A673 (cell line): ENCODE measurements around the gene DNMT3A. TPM values are rescaled to one million over a fixed set of nuclear protein-coding genes. Genes with fewer than 3 reads are reported as not detected.

Source experiments
- BruUV-seq: library from RNA; stranded (reverse); fragments of 400-500 nt; replicated peaks from 2 replicates; lab custom pipeline; 2021; lab: Mats Ljungman, UMichigan
- CTCF ChIA-PET: fragments of 300-600 bp; sonication (Branson Sonifier 250); formaldehyde crosslinking; loops from one replicate; lab custom pipeline; 2022; ENCODE audit warnings: antibody characterized with exemption; lab: Charles Lee
- POLR2A ChIA-PET: fragments of 300-600 bp; sonication (Branson Sonifier 250); formaldehyde crosslinking; loops from one replicate; lab custom pipeline; 2022; ENCODE audit warnings: antibody characterized with exemption; ENCODE audit not compliant: low non-redundant PET; lab: Charles Lee
- DNase-seq: peaks from one replicate; pipeline ENCODE4 v3.0.0-alpha.2; 2015; ENCODE audit warnings: low spot score
- H3K27ac ChIP-seq: fragments of 200-600 bp; sonication (generic); 2 replicates; pipeline ENCODE4 v1.5.1; 2016; ENCODE audit warnings: mixed run types, low read depth, mild to moderate bottlenecking, mixed read lengths, antibody characterized with exemption, low read length; ENCODE audit not compliant: poor library complexity, severe bottlenecking
- H3K27me3 ChIP-seq: fragments of 200-600 bp; sonication (generic); replicated peaks from 2 replicates; pipeline ENCODE4 v1.6.1; 2017; ENCODE audit warnings: mixed run types, low read depth, mild to moderate bottlenecking, mixed read lengths, antibody characterized with exemption, low read length; ENCODE audit not compliant: insufficient read depth, poor library complexity
- H3K36me3 ChIP-seq: fragments of 200-600 bp; sonication (generic); 2 replicates; pipeline ENCODE4 v1.6.1; 2016; ENCODE audit warnings: mixed run types, mild to moderate bottlenecking, mixed read lengths, antibody characterized with exemption, low read length; ENCODE audit not compliant: insufficient read depth, poor library complexity, severe bottlenecking
- H3K4me1 ChIP-seq: fragments of 200-600 bp; sonication (generic); 2 replicates; pipeline ENCODE4 v1.6.1; 2017; ENCODE audit warnings: mixed run types, mild to moderate bottlenecking, mixed read lengths, antibody characterized with exemption, low read length; ENCODE audit not compliant: insufficient read depth, poor library complexity, severe bottlenecking
- H3K4me3 ChIP-seq: fragments of 200-600 bp; sonication (generic); 2 replicates; pipeline ENCODE4 v1.5.1; 2016; ENCODE audit warnings: low read depth, mixed run types, mild to moderate bottlenecking, mixed read lengths, low read length; ENCODE audit not compliant: poor library complexity, severe bottlenecking
- H3K9me3 ChIP-seq: fragments of 200-600 bp; sonication (generic); 2 replicates; pipeline ENCODE4 v1.6.1; 2016; ENCODE audit warnings: mixed run types, low read depth, mild to moderate bottlenecking, mixed read lengths, antibody characterized with exemption, low read length; ENCODE audit not compliant: poor library complexity, severe bottlenecking
- CTCF ChIP-seq: fragments of 300-800, 200-600 bp; sonication (generic); conservative IDR thresholded peaks from 2 replicates; pipeline ENCODE4 v1.5.1; 2017; ENCODE audit warnings: low read depth, mild to moderate bottlenecking, antibody characterized with exemption, low read length, moderate library complexity, mixed read lengths
- EZH2 ChIP-seq: fragments of 200-600 bp; sonication (generic); IDR thresholded peaks from 2 replicates; pipeline ENCODE4 v1.6.1; 2017; ENCODE audit warnings: borderline replicate concordance, low read depth, mild to moderate bottlenecking, mixed read lengths, antibody characterized with exemption, low read length; ENCODE audit not compliant: poor library complexity, severe bottlenecking
- intact Hi-C: fragments of 100-400 bp; cut with micrococcal nuclease; formaldehyde crosslinking; loops from one replicate; pipeline ENCODE4 v1.10.0; 2022; ENCODE audit not compliant: unreplicated experiment
- total RNA-seq: library from RNA; stranded (reverse); gene quantifications from 2 replicates; pipeline ENCODE4 v1.2.3, GENCODE V29; 2021

The DNMT3A gene
- total RNA-seq, 1 experiment from 2014 or later = 109 TPM

GRCh38 chr2:25252291-25253152 lies 89.2 kb downstream of the DNMT3A start:
- ChIA-PET CTCF (interaction anchor here (0.5 to 1.1 kb wide), 3 partner anchors 83 to 109 kb away, joined by 3 read pairs; no protein-coding TSS in a partner anchor), POLR2A (interaction anchor here (0.6 to 0.7 kb wide), 3 partner anchors 24 to 437 kb away, joined by 3 to 6 read pairs (median 4); no protein-coding TSS in a partner anchor)
- H3K4me1 ChIP-seq = peaks cover 29% of the 10 kb centered on the region
- no peaks in the 10 kb centered on the region for H3K9me3 ChIP-seq
- peak overlapping the region; percentile 92 for H3K27ac ChIP-seq
- TF ChIP-seq EZH2 (no peak), CTCF (no peak)
- peaks cover 8% of the 10 kb centered on the region for H3K36me3 ChIP-seq
- H3K4me3 ChIP-seq = peak overlapping the region; percentile 62
- no TSS peak for BruUV-seq
- peak; percentile 90 for DNase-seq
- intact Hi-C loops = no loop called here
- no peaks in the 10 kb centered on the region for H3K27me3 ChIP-seq

- peaks cover 29% of the 10 kb centered on the region for H3K4me1 ChIP-seq
- BruUV-seq = no TSS peak
- TF ChIP-seq CTCF (no peak), EZH2 (no peak)
- DNase-seq = peak; percentile 60
- intact Hi-C loops = no loop called here
- H3K4me3 ChIP-seq = peak overlapping the region; percentile 62
- peak overlapping the region; percentile 92 for H3K27ac ChIP-seq
- H3K9me3 ChIP-seq = no peaks in the 10 kb centered on the region
- peaks cover 17% of the 10 kb centered on the region for H3K36me3 ChIP-seq
- ChIA-PET POLR2A (no interaction called here), CTCF (interaction anchor here (0.5 to 1.1 kb wide), 2 partner anchors 100 to 110 kb away, joined by 3 read pairs; no protein-coding TSS in a partner anchor)
- H3K27me3 ChIP-seq = no peaks in the 10 kb centered on the region
Observed at GRCh38 chr2:25251422-25252273, 90.1 kb downstream of the DNMT3A start.

- peak overlapping the region; percentile 62 for H3K4me3 ChIP-seq
- no peaks in the 10 kb centered on the region for H3K27me3 ChIP-seq
- peaks cover 23% of the 10 kb centered on the region for H3K36me3 ChIP-seq
- intact Hi-C loops = no loop called here
- BruUV-seq = no TSS peak
- no peaks in the 10 kb centered on the region for H3K9me3 ChIP-seq
- ChIA-PET POLR2A (no interaction called here), CTCF (interaction anchor here (1.1 kb wide), 1 partner anchor 111 kb away, joined by 3 read pairs; no protein-coding TSS in a partner anchor)
- TF ChIP-seq CTCF (no peak), EZH2 (no peak)
- DNase-seq = peak; percentile 55
- H3K27ac ChIP-seq = peak overlapping the region; percentile 92
- peaks cover 29% of the 10 kb centered on the region for H3K4me1 ChIP-seq
Observed at GRCh38 chr2:25251071-25251421, 90.7 kb downstream of the DNMT3A start.
